Cerebellar nuclear complex (tissue), 1 donor: Measurements from ENCODE around the gene C1orf198.
A peak's percentile ranks its signal among the peaks of the same experiment; 100 is the strongest.

Experiments
- DNase-seq, 2 experiments: peaks; one replicate each; lab custom pipeline; 2025; lab: John Stamatoyannopoulos, UW

Gene C1orf198

GRCh38 chr1:230867903-230868735 lies at the start of gene C1orf198:
Gene C1orf198, minus strand, starts transcription at chr1:230868521. Its CDS starts 9 bp downstream, at chr1:230868512.
- DNase-seq = no peak

- DNase-seq = no peak
These were observed 49.2 kb upstream of the C1orf198 start for GRCh38 chr1:230917284-230918135.

- no peak for DNase-seq
These were observed 48.4 kb upstream of the C1orf198 start for GRCh38 chr1:230916587-230917283.

GRCh38 chr1:230915078-230915477 lies 46.8 kb upstream of the C1orf198 start:
- DNase-seq = no peak

- no peak for DNase-seq
These were observed 45.2 kb upstream of the C1orf198 start for GRCh38 chr1:230913496-230913895.

- DNase-seq = no peak
These were observed 42.4 kb upstream of the C1orf198 start for GRCh38 chr1:230910755-230911117.

GRCh38 chr1:230909974-230910754 lies 41.8 kb upstream of the C1orf198 start:
- peak in 1 of 2 experiments; percentile 81 for DNase-seq

GRCh38 chr1:230907472-230908205 lies 39.3 kb upstream of the C1orf198 start:
- no peak for DNase-seq

GRCh38 chr1:230906226-230906625 lies 37.9 kb upstream of the C1orf198 start:
- DNase-seq = no peak

GRCh38 chr1:230905733-230906132 lies 37.4 kb upstream of the C1orf198 start:
- DNase-seq = no peak

GRCh38 chr1:230902349-230902923 lies 34.1 kb upstream of the C1orf198 start:
- no peak for DNase-seq

GRCh38 chr1:230901671-230902070 lies 33.4 kb upstream of the C1orf198 start:
- DNase-seq = no peak

- DNase-seq = no peak
These were observed 32.7 kb upstream of the C1orf198 start for GRCh38 chr1:230900984-230901383.

GRCh38 chr1:230899841-230900251 lies 31.5 kb upstream of the C1orf198 start:
- no peak for DNase-seq

GRCh38 chr1:230898748-230899147 lies 30.4 kb upstream of the C1orf198 start:
- no peak for DNase-seq

GRCh38 chr1:230898144-230898543 lies 29.8 kb upstream of the C1orf198 start:
- DNase-seq = no peak

GRCh38 chr1:230896779-230897178 lies 28.5 kb upstream of the C1orf198 start:
- DNase-seq = no peak

GRCh38 chr1:230895452-230895851 lies 27.1 kb upstream of the C1orf198 start:
- DNase-seq = no peak

GRCh38 chr1:230894664-230895063 lies 26.3 kb upstream of the C1orf198 start:
- DNase-seq = no peak

- DNase-seq = no peak
These were observed 25.7 kb upstream of the C1orf198 start for GRCh38 chr1:230894032-230894431.
